ENCODE measurements around the gene HOATZ. TPM values are rescaled to one million over a fixed set of nuclear protein-coding genes. Genes with fewer than 3 reads are reported as not detected.
A peak's percentile ranks its signal among the peaks of the same experiment; 100 is the strongest.

HOATZ gene
- polyA plus RNA-seq, 1 of the 3 experiments (the other 2 are of a cell fraction) = 4.9 TPM

DNA sequence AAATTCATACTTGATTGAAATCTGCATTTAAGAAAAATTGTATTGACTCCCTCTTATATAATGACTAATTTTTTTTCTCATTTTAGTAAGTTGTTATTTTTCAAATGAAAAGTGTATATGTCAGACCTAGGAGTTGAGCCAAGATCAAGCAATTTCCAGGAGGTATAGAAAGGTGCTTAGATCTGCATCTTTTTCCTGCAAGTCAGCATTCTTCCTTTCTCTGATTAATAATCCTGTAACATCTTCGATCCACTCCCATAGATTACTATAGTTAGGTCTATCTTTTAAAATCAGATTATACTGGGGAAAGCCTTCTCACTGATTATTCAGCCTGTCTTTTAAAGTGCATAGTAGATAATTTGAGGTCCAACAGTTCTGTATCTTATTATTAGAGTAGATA, 12.7 kb downstream of the HOATZ start:
- no peak overlapping the region for H3K4me2 ChIP-seq
- no peak overlapping the region for H3K4me3 ChIP-seq (ENCODE audit: low read depth in 2 of 2, low read length in 1 of 2)
- H3K27me3 ChIP-seq (ENCODE audit: insufficient read depth) = no peaks in the 10 kb centered on the region
- H3K9ac ChIP-seq = peak overlapping the region; percentile 37; the same call in 1 of the 2 replicates
- CTCF ChIA-PET = no interaction called here
- no peak for DNase-seq
- TF ChIP-seq TAF1 (IDR thresholded peaks at IDR 0.05; ENCODE audit: borderline replicate concordance, low read depth, low read length) = no peak
- peaks cover 51% of the 10 kb centered on the region for H3F3A ChIP-seq (replicated peaks; ENCODE audit: insufficient read depth)
- WGBS (ENCODE audit: low lambda C conversion rate) = 77% methylated on average over 1 of the region's 1 CpG
- peak overlapping the region in 1 of 2 experiments; percentile 73; a peak in 2 of 4 replicates for H3K27ac ChIP-seq (ENCODE audit: low read depth in 2 of 2, low read length in 1 of 2)
- H3K36me3 ChIP-seq (replicated peaks in 1 of 2; ENCODE audit: control insufficient read depth in 1 of 2, insufficient read depth in 2 of 2, low read length in 1 of 2) = no peaks in the 10 kb centered on the region
- POLR2A ChIA-PET = no interaction called here
- no peaks in the 10 kb centered on the region for H3K79me2 ChIP-seq (ENCODE audit: insufficient read depth)
- H3K9me3 ChIP-seq = no peaks in the 10 kb centered on the region
- peaks cover 0 to 24% of the 10 kb centered on the region in 2 experiments for H3K4me1 ChIP-seq (ENCODE audit: control insufficient read depth in 1 of 2, insufficient read depth in 2 of 2, low read depth in 1 of 2, low read length in 1 of 2)
- H2AFZ ChIP-seq (ENCODE audit: low read depth) = 0 out of 2 replicates have a peak overlapping the region, but pooled peaks have one; percentile 24
- H3K9me2 ChIP-seq = no peaks in the 10 kb centered on the region
- H4K20me1 ChIP-seq (ENCODE audit: insufficient read depth) = no peaks in the 10 kb centered on the region

DNA sequence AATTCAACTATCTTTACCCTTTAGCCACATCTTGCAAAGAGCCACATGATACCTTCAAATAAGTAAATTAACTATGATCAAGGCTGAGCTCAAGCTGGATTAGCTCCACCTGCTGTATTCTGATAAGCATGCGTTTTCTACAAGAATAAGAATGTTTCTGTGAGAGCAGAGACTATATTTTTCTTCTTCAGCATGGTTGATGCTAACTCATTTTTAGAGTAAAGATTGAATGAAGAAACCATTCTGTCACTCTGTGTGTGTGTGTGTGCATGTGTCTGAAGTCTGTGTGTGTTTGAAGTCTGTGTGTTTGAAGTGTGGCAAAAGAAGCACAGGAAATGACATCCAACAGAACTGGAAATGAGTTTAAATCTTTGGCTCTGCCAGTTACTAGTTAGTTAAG, 14.0 kb downstream of the HOATZ start:
- Histone ChIP-seq H3K79me2 (ENCODE audit: insufficient read depth) (no peaks in the 10 kb centered on the region), H3K9me2 (no peaks in the 10 kb centered on the region), H3K9me3 (no peaks in the 10 kb centered on the region), H3K27me3 (ENCODE audit: insufficient read depth) (no peaks in the 10 kb centered on the region), H4K20me1 (ENCODE audit: insufficient read depth) (no peaks in the 10 kb centered on the region), H3K4me2 (no peak overlapping the region), H3K4me1 (ENCODE audit: control insufficient read depth in 1 of 2, insufficient read depth in 2 of 2, low read depth in 1 of 2, low read length in 1 of 2) (peaks cover 0 to 25% of the 10 kb centered on the region in 2 experiments), H3F3A (replicated peaks; ENCODE audit: insufficient read depth) (peaks cover 63% of the 10 kb centered on the region), H3K4me3 (ENCODE audit: low read depth in 2 of 2, low read length in 1 of 2) (no peak overlapping the region), H3K27ac (ENCODE audit: low read depth in 2 of 2, low read length in 1 of 2) (peak overlapping the region in 1 of 2 experiments; percentile 91; a peak in 3 of 4 replicates), H2AFZ (ENCODE audit: low read depth) (peak overlapping the region; percentile 33; the same call in 1 of the 2 replicates), H3K9ac (no peak overlapping the region), H3K36me3 (replicated peaks in 1 of 2; ENCODE audit: control insufficient read depth in 1 of 2, insufficient read depth in 2 of 2, low read length in 1 of 2) (no peaks in the 10 kb centered on the region)
- no peak for DNase-seq
- ChIA-PET POLR2A (no interaction called here), CTCF (interaction anchor here (0.9 to 1.1 kb wide), 2 partner anchors 15 to 20 kb away, joined by 3 read pairs; no protein-coding TSS in a partner anchor)
- TF ChIP-seq RAD21 (IDR thresholded peaks at IDR 0.05; ENCODE audit: low read length) (peak; percentile 17; the same call in 1 of the 2 replicates), SMC3 (IDR thresholded peaks at IDR 0.05; ENCODE audit: low read depth, low read length) (peak; percentile 26; the same call in 1 of the 2 replicates), CHD2 (IDR thresholded peaks at IDR 0.05; ENCODE audit: low read length, partially characterized antibody) (no peak), ELF1 (IDR thresholded peaks at IDR 0.05) (no peak), RFX5 (IDR thresholded peaks at IDR 0.05; ENCODE audit: low read length) (no peak), CTCF (IDR thresholded peaks at IDR 0.05) (peak; percentile 46)
- TF ChIP-seq, protein P1, sequence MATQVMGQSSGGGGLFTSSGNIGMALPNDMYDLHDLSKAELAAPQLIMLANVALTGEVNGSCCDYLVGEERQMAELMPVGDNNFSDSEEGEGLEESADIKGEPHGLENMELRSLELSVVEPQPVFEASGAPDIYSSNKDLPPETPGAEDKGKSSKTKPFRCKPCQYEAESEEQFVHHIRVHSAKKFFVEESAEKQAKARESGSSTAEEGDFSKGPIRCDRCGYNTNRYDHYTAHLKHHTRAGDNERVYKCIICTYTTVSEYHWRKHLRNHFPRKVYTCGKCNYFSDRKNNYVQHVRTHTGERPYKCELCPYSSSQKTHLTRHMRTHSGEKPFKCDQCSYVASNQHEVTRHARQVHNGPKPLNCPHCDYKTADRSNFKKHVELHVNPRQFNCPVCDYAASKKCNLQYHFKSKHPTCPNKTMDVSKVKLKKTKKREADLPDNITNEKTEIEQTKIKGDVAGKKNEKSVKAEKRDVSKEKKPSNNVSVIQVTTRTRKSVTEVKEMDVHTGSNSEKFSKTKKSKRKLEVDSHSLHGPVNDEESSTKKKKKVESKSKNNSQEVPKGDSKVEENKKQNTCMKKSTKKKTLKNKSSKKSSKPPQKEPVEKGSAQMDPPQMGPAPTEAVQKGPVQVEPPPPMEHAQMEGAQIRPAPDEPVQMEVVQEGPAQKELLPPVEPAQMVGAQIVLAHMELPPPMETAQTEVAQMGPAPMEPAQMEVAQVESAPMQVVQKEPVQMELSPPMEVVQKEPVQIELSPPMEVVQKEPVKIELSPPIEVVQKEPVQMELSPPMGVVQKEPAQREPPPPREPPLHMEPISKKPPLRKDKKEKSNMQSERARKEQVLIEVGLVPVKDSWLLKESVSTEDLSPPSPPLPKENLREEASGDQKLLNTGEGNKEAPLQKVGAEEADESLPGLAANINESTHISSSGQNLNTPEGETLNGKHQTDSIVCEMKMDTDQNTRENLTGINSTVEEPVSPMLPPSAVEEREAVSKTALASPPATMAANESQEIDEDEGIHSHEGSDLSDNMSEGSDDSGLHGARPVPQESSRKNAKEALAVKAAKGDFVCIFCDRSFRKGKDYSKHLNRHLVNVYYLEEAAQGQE (IDR thresholded peaks at IDR 0.05; ENCODE audit: low read depth, low read length) = no peak
- WGBS (ENCODE audit: low lambda C conversion rate) = 65% methylated on average over 1 of the region's 1 CpG

Measured in SK-N-SH (cell line).